ENCODE measurements around the gene MED22.

Gene MED22

GRCh38 chr9:133354766-133355165 is 6.8 kb upstream of the MED22 start:
- TF ChIP-seq CTCF (IDR thresholded peaks at IDR 0.05; ENCODE audit: low read depth, low read length) = no peak
- Histone ChIP-seq H3K9me3 (no peaks in the 10 kb centered on the region), H3K4me1 (peaks cover 9% of the 10 kb centered on the region), H3K36me3 (peaks cover 48% of the 10 kb centered on the region), H3K4me3 (ENCODE audit: low read depth, low read length) (no peak overlapping the region), H3K27me3 (no peaks in the 10 kb centered on the region)
- no peak for DNase-seq

GRCh38 chr9:133353548-133353947 is 5.6 kb upstream of the MED22 start:
- no peaks in the 10 kb centered on the region; the same call in 1 of the 2 replicates for H3K4me1 ChIP-seq
- H3K36me3 ChIP-seq = peaks cover 48% of the 10 kb centered on the region
- H3K4me3 ChIP-seq (ENCODE audit: low read depth, low read length) = no peak overlapping the region

GRCh38 chr9:133352635-133353340 is 4.9 kb upstream of the MED22 start:
- no peak for DNase-seq
- H3K4me3 ChIP-seq (ENCODE audit: low read depth, low read length) = no peak overlapping the region
- no peak for TF ChIP-seq CTCF (IDR thresholded peaks at IDR 0.05; ENCODE audit: low read depth, low read length)
- no peaks in the 10 kb centered on the region for H3K9me3 ChIP-seq
- no peaks in the 10 kb centered on the region; the same call in 1 of the 2 replicates for H3K4me1 ChIP-seq
- H3K36me3 ChIP-seq = peaks cover 47% of the 10 kb centered on the region
- H3K27me3 ChIP-seq = no peaks in the 10 kb centered on the region

More at GRCh38 chr9:133353548-133353947, 5.6 kb upstream of the MED22 start:
- no peaks in the 10 kb centered on the region for H3K9me3 ChIP-seq
- H3K27me3 ChIP-seq = no peaks in the 10 kb centered on the region
- DNase-seq = no peak
- no peak for TF ChIP-seq CTCF (IDR thresholded peaks at IDR 0.05; ENCODE audit: low read depth, low read length)

- no peak overlapping the region for H3K4me3 ChIP-seq (ENCODE audit: low read depth, low read length)
- DNase-seq = peak; percentile 87
- no peaks in the 10 kb centered on the region for H3K9me3 ChIP-seq
- H3K4me1 ChIP-seq = no peaks in the 10 kb centered on the region; the same call in 1 of the 2 replicates
- H3K36me3 ChIP-seq = peaks cover 47% of the 10 kb centered on the region
- H3K27me3 ChIP-seq = no peaks in the 10 kb centered on the region
- TF ChIP-seq CTCF (IDR thresholded peaks at IDR 0.05; ENCODE audit: low read depth, low read length) = peak; percentile 80
Measured at GRCh38 chr9:133351908-133352634, 4.1 kb upstream of the MED22 start.

GRCh38 chr9:133351526-133351907 is 3.6 kb upstream of the MED22 start:
- H3K36me3 ChIP-seq = peaks cover 47% of the 10 kb centered on the region
- TF ChIP-seq CTCF (IDR thresholded peaks at IDR 0.05; ENCODE audit: low read depth, low read length) = no peak
- no peak for DNase-seq
- no peak overlapping the region for H3K4me3 ChIP-seq (ENCODE audit: low read depth, low read length)
- no peaks in the 10 kb centered on the region for H3K27me3 ChIP-seq
- H3K4me1 ChIP-seq = no peaks in the 10 kb centered on the region; the same call in 1 of the 2 replicates
- H3K9me3 ChIP-seq = no peaks in the 10 kb centered on the region

Data from BE2C (cell line).